GM21526 (cell line): ENCODE data around the gene CIAO3.
"Not testable (repeated sequence)": the region's sequence is repeated elsewhere in the genome, so short reads cannot be mapped to it uniquely, and the experiment has no call there.

Experiments used
- ATAC-seq: cut with Tn5 transposase; IDR thresholded peaks from one replicate; pipeline ENCODE4 v1.9.1; 2021; ENCODE audit warnings: moderate library complexity; ENCODE audit not compliant: unreplicated experiment, low FRiP score

The CIAO3 gene

GRCh38 chr16:776824-777223 is 36.0 kb upstream of the CIAO3 start:
- no peak for ATAC-seq

DNA sequence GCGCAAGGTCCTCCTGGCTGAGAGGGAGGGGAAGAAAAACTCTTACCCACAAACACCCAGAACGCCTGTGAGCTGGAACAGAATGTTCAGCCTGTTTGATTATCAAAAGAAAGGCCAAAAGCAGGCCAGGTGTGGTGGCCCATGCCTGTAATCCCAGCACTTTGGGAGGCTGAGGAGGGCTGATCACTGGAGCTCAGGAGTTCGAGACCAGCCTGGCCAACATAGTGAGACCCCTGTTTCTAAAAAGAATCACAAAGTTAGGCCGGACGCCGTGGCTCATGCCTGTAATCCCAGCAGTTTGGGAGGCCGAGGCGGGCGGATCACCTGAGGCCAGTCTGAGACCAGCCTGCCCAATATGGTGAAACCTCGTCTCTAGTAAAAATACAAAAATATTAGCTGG is 35.5 kb upstream of the CIAO3 start:
- not testable (repeated sequence) for ATAC-seq

DNA sequence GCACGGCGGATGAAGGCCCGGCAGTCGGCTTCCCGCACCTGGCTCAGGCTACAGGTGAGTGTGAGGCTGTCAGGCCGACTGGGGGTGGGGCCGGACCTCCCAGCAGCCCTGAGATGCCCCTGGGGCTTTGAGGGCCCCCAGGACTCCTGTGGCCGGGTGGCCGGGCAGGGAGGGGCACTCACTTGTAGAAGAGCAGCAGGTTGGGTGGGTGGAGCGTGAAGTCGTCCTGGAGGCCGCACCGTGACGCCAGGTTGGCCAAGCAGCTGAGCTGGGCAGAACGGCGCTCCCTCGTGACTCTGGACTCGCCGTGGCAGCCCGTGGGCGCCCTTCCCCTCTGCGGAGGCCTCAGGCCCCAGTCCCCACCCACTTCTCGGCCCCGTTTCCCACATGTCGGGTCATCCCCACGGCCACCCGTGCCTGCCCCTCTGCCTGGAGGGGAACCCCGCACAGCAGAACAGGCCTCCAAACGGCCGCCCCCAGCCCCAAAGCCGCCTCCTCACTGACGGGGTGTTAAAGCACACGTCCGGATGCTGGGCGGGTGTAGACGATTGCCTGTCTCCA is 34.5 kb upstream of the CIAO3 start:
- no peak for ATAC-seq

DNA sequence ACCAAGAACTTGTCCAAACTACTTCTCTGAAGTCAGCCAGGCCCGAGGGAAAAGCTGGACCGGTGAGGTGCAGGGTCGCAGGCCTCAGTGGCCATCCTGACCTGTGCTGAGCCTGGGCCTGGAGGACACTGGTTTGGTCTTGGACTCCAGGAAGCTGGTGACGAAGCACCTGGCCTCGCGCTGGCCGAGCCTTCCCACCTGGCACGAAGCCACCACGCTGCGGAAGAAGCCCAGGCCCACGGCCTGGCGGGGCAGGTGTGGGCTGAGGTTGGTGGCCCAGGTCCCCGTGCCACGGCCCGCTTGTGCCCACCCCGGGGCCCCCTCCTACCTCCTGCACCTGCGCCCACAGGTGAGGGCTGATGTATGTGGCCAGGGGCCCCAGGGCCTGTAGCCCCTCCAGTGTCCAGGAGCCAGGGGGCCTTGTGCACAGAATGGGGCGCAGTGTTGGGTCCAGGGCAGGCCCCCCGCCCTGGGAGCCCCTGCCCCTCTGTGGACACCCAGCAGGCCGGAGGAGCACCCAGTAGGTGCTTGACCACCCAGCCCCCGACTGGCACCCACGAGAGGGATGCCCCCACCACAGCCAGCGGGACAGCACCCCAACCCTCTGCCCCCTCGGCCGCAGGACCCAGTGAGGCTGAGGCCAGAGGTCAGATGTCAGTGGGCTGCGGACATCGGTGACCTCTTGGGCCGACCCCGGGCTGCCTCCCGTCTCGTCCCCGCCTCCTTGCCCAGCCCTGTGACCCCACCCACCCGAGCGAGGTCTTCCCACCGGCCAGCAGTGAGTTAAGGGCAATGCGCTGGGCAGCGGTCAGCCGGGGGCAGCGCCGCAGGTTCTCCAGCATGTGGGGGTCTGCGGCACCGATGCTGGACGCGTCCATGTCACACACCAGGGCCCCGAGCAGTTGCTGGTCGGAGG is 33.5 kb upstream of the CIAO3 start:
- no peak for ATAC-seq

DNA sequence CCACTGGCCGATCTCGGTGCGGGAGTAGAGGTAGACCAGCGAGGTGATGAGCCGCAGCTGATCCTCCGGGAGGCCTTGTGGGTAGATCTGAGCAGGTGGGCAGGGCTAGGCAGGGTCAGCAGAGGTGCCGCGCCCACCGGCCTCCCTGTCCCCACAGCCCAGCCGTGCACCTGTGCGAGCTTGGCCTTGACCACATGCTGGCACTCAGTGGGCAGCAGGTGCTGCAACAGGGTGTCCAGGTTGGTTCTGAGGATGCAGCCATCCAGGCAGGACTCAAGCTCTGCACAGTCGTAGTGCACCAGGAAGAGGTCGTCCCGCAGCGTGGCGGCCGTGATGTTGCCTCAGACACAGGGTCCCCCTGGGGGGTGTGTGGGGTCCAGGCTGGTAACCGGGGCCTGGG is 32.2 kb upstream of the CIAO3 start:
- no peak for ATAC-seq

DNA sequence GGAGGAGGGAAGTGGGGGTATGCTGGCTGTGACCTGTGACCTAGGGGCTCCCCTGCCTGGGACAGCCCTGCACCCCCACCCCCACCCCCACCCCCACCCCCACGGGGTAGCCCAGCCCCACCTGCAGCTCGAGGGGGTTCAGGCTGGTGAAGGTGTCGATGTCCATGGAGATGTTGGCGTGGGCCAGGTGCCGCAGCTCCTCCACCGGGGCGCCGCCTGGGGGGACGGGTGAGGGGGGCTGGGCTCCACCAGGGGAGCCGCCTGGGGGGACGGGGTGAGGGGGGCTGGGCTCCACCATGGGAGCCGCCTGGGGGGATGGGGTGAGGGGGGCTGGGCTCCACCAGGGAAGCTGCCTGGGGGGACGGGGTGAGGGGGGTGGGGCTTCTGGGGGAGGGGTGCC is 29.6 kb upstream of the CIAO3 start:
- no peak for ATAC-seq

- no peak for ATAC-seq
Measured at GRCh38 chr16:769934-770333, 29.1 kb upstream of the CIAO3 start.

DNA sequence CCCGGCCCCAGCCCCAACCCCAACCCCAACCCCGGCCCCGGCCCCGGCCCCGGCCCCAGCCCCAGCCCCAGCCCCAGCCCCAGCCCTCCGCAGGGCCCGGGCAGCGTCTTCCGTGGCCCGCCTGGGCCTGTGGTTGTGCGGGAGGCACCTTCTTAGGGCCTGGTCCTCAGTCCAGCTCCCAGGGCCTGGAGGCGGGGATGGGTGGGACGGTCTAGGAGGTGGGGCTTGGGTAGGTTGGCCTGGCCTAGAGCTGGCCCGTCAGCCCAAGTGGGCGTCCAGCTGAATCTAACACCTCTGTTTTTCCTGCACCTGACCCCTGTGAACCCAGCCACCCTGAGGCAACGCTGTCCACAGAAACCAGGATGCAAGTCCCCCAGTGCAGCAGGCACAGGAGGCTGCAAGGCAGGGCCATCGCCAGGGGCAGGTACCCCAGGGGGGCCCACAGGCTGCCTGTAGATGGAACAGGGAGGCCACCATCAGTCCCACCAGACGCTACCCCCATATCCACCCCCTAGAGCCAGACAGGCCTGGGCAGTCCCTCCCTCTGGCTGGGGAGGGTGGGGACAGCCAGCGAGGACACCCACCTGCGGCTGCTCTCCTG is 28.5 kb upstream of the CIAO3 start:
- ATAC-seq: no peak

DNA sequence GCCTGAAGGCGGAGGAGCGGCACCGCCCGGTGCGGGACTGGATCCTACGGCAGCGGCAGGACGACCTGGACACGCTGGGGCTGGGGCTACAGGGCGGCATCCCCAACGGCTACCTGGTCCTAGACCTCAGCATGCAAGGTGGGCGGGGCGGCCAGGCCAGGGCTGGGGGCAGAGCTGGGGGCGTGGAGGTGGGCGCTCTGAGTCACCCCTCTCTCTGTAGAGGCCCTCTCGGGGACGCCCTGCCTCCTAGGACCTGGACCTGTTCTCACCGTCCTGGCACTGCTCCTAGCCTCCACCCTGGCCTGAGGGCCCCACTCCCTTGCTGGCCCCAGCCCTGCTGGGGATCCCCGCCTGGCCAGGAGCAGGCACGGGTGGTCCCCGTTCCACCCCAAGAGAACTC is 27.6 kb upstream of the CIAO3 start:
- ATAC-seq: no peak

GRCh38 chr16:767743-768235 is 27.0 kb upstream of the CIAO3 start:
- ATAC-seq: no peak

DNA sequence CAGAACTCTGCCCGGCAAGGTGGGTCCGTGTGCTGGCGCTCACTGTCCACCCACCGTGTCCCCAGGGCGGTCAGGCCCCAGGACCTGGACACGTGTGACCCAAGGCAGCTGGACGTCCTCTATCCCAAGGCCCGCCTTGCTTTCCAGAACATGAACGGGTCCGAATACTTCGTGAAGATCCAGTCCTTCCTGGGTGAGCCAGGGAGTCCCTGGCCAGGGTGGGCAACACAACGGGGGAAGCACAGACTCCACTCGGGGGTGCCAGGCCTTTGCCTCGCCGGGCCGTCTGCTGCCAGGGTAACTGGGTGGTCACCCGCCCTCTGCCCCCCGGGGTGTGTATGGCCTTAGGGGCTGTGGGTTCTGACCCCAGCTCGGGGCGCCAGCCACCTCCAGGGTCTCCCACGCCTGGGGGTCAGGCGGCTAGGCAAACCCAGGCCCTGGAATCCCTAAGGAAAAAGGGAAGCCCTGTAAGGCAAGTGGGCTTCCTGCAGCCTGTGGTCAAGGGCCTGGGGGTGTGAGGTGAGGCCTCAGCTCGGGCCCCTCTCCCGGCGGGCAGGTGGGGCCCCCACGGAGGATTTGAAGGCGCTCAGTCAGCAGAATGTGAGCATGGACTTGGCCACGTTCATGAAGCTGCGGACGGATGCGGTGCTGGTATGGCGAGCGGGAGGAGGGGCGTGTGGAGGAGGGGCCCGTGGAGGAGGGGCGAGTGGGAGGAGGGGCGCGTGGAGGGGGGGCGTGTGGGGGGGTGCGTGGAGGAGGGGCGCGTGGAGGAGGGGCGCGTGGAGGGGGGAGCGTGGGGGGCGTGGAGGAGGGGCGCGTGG is 26.2 kb upstream of the CIAO3 start:
- ATAC-seq: no peak

GRCh38 chr16:766008-766819 is 25.4 kb upstream of the CIAO3 start:
- ATAC-seq: no peak

GRCh38 chr16:765488-765865 is 24.7 kb upstream of the CIAO3 start:
- no peak for ATAC-seq

DNA sequence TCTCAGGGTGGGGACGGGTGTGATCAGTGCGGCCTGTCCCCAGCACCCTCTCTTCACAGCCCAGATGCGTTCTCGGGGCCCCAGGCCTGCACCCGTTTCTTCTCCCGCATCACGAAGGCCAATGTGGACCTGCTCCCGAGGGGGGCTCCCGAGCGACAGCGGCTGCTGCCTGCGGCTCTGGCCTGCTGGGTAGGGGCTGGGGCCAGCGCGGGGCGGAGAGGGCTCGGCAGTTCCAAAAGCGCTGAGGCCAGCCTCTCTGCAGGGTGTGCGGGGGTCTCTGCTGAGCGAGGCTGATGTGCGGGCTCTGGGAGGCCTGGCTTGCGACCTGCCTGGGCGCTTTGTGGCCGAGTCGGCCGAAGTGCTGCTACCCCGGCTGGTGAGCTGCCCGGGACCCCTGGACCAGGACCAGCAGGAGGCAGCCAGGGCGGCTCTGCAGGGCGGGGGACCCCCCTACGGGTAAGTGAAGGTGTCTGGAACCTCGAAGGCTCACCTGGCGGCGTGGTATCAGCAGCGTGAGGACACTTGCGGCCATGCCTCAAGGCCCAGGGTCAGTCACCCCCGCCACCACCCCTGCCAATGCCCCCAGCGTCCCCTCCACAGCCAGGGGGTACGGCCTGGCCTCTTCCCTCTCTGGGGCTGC is 24.2 kb upstream of the CIAO3 start:
- no peak for ATAC-seq

DNA sequence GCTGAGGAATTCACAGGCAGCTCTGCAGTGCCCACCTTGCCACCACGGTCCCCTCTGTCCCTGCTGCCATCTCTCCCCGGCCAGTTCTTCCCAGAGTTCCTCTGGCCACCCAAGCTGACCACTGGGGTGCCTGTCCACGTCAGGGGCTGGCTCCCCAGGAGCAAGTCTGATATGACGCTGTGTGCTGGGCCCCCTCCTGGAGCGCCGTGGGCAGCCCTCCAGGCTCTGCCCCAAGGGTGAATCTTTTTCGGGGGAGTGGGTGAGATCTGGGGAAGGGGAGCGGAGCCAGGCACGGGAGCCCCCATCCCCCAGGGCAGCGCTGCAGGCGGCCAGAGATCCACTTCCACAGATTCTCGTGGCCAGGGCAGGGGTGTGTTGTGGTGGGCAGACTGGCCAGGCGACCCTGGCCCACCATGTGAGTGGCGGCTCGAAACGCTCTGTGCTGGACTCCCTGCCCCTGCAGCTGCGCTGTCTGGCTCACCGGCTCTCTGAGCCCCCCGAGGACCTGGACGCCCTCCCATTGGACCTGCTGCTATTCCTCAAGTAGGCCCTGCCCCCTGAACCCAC is 23.5 kb upstream of the CIAO3 start:
- no peak for ATAC-seq

DNA sequence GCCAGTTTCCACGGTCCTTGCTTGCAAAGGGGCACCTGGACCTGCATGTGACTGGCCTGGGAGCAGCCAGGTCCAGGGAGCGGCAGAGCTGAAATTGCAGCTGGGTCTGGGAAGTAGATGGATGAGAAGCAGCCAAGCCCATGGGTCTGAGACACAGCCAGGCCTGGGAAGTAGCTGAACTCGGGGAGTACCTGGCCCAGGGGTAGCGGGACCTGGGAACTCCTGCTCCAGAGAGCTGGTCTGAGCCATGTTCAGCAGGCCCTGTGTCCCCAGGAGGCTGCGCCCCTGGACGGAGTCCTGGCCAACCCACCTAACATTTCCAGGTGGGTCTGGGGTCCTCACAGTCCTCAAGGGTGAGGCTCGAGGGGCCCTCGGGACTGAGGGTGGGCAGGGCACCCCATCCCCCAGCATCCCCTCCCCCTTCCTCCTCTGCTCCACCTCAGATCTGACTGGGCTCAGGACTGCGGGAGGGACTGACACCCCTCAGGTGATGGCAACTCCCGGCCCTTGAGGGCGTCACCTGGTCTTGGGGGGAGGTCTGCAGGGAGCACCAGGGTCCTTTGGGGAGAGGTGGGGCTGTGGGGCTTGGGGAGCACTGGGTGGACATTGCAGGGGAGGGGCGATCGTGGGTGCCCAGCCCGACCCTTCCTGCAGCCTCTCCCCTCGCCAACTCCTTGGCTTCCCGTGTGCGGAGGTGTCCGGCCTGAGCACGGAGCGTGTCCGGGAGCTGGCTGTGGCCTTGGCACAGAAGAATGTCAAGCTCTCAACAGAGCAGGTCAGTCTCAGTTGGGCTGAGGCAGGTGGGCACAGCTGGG is 22.8 kb upstream of the CIAO3 start:
- no peak for ATAC-seq

GRCh38 chr16:762595-763268 is 21.9 kb upstream of the CIAO3 start:
- no peak for ATAC-seq
